ENCODE data around the gene PI4K2A. TPM values are rescaled to one million over a fixed set of nuclear protein-coding genes. Genes with fewer than 3 reads are reported as not detected.
A peak's percentile ranks its signal among the peaks of the same experiment; 100 is the strongest.
"Not testable (repeated sequence)": the region's sequence is repeated elsewhere in the genome, so short reads cannot be mapped to it uniquely, and the experiment has no call there.

PI4K2A gene
- total RNA-seq, 2 donors from 2014 or later = 11.2 to 12.1 TPM

- ATAC-seq (peak in 1 of 2 donors; percentile 4), DNase-seq (no peak)
- intact Hi-C loops (cut with DNase I) = loop anchor here in 1 of 2 donors (5.0 kb wide), 1 partner anchor 444 kb away; the partner anchor contains the start of gene R3HCC1L
Observed at GRCh38 chr10:97687785-97688781, 47.6 kb downstream of the PI4K2A start.

GRCh38 chr10:97689559-97690020 lies 49.1 kb downstream of the PI4K2A start:
- ATAC-seq (no peak), DNase-seq (no peak)
- intact Hi-C loops (cut with DNase I) = loop anchor here in 1 of 2 donors (5.0 kb wide), 1 partner anchor 443 kb away; the partner anchor contains the start of gene R3HCC1L

- no peak for DNase-seq
- intact Hi-C loops (cut with DNase I) = no loop called here
- ATAC-seq = no peak
Observed at GRCh38 chr10:97690133-97690532, 49.7 kb downstream of the PI4K2A start.

GRCh38 chr10:97698072-97698655 lies 57.7 kb downstream of the PI4K2A start:
- ATAC-seq = not testable (repeated sequence)
- intact Hi-C loops (cut with DNase I) = loop anchor here (5.0 kb wide), 2 partner anchors 34 to 1296 kb away; no protein-coding TSS in a partner anchor

GRCh38 chr10:97701438-97702069 lies 61.1 kb downstream of the PI4K2A start:
- intact Hi-C loops (cut with DNase I) = loop anchor here in 1 of 2 donors (5.0 kb wide), 1 partner anchor 36 kb away; the partner anchor contains the start of gene ZFYVE27
- no peak for DNase-seq
- ATAC-seq = peak; percentile 93 to 94

More at GRCh38 chr10:97698072-97698655, 57.7 kb downstream of the PI4K2A start:
- not testable (repeated sequence) for DNase-seq

- intact Hi-C loops (cut with DNase I) = loop anchor here in 1 of 2 donors (5.0 kb wide), 1 partner anchor 34 kb away; the partner anchor contains the start of gene ZFYVE27
- DNase-seq (no peak), ATAC-seq (no peak)
Observed at GRCh38 chr10:97703398-97704067, 63.1 kb downstream of the PI4K2A start.

GRCh38 chr10:97704341-97704740 lies 63.9 kb downstream of the PI4K2A start:
- DNase-seq = no peak
- intact Hi-C loops (cut with DNase I) = loop anchor here in 1 of 2 donors (5.0 kb wide), 1 partner anchor 33 kb away; the partner anchor contains the start of gene ZFYVE27

GRCh38 chr10:97705006-97705670 lies 64.7 kb downstream of the PI4K2A start:
- DNase-seq (no peak), ATAC-seq (no peak)
- intact Hi-C loops (cut with DNase I) = no loop called here

More at GRCh38 chr10:97704341-97704740, 63.9 kb downstream of the PI4K2A start:
- ATAC-seq = no peak

GRCh38 chr10:97707134-97707861 lies 66.8 kb downstream of the PI4K2A start:
- ATAC-seq = no peak
- DNase-seq = no peak
- intact Hi-C loops (cut with DNase I) = no loop called here

GRCh38 chr10:97708167-97708566 lies 67.7 kb downstream of the PI4K2A start:
- intact Hi-C loops (cut with DNase I) = loop anchor here in 1 of 2 donors (2.0 kb wide), 1 partner anchor 23 kb away; no protein-coding TSS in a partner anchor
- DNase-seq (no peak), ATAC-seq (no peak)

- peak; percentile 76 for DNase-seq
- ATAC-seq = peak; percentile 21 to 49
- intact Hi-C loops (cut with DNase I) = loop anchor here in 1 of 2 donors (2.0 kb wide), 1 partner anchor 22 kb away; no protein-coding TSS in a partner anchor
Observed at GRCh38 chr10:97708976-97709946, 68.8 kb downstream of the PI4K2A start.

- no peak for DNase-seq
- no peak for ATAC-seq
- intact Hi-C loops (cut with DNase I) = no loop called here
Observed at GRCh38 chr10:97711640-97712572, 71.4 kb downstream of the PI4K2A start.

- DNase-seq = peak; percentile 84
- ATAC-seq = peak; percentile 25 to 44
- intact Hi-C loops (cut with DNase I) = no loop called here
Observed at GRCh38 chr10:97713339-97713825, 72.9 kb downstream of the PI4K2A start, which contains the start of gene MARVELD1. MARVELD1 (plus strand) TSS chr10:97713730; CDS start chr10:97713877, 147 bp downstream.

GRCh38 chr10:97713826-97714400 lies 73.4 kb downstream of the PI4K2A start:
- ATAC-seq (peak; percentile 53 to 71), DNase-seq (peak; percentile 76)
- intact Hi-C loops (cut with DNase I) = no loop called here
